Measurements from ENCODE around the gene COX4I1.

DNA sequence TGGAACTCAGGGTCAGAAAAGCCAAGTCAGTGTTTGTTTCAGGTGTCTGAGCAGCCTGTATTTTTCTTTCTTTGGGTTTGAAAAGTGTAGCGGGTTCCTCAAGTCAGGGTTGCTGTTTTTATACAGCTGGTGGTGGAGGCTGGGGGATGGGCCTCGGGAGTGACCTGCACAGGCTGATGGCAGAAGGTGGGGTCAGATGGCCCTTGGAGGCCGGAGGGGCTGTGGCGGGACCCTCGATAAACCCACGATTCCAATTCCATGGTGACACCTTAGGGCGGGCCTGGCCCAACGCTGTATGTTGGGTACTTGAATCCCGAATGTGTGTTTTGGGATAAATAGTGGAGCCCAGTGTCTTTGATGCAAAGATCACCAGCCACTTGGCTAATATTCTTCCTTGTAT is 28.7 kb downstream of the COX4I1 start:
- TF ChIP-seq, protein P1, sequence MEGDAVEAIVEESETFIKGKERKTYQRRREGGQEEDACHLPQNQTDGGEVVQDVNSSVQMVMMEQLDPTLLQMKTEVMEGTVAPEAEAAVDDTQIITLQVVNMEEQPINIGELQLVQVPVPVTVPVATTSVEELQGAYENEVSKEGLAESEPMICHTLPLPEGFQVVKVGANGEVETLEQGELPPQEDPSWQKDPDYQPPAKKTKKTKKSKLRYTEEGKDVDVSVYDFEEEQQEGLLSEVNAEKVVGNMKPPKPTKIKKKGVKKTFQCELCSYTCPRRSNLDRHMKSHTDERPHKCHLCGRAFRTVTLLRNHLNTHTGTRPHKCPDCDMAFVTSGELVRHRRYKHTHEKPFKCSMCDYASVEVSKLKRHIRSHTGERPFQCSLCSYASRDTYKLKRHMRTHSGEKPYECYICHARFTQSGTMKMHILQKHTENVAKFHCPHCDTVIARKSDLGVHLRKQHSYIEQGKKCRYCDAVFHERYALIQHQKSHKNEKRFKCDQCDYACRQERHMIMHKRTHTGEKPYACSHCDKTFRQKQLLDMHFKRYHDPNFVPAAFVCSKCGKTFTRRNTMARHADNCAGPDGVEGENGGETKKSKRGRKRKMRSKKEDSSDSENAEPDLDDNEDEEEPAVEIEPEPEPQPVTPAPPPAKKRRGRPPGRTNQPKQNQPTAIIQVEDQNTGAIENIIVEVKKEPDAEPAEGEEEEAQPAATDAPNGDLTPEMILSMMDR (IDR thresholded peaks at IDR 0.05; ENCODE audit: borderline replicate concordance, extremely low read depth, low read length, poor library complexity, severe bottlenecking): no peak
- no peak for TF ChIP-seq EZH2 (IDR thresholded peaks at IDR 0.05; ENCODE audit: borderline replicate concordance, low read depth, low read length, severe bottlenecking)

All from DND-41 (cell line).